GM23338 (cell line): ENCODE data around the gene PUM1. TPM values are rescaled to one million over a fixed set of nuclear protein-coding genes. Genes with fewer than 3 reads are reported as not detected.

ENCODE experiments used
- ATAC-seq: fragments of 200-7000 bp; cut with Tn5 transposase; 3 replicates; pipeline ENCODE4 v1.9.1; 2020
- DNase-seq: peaks from one replicate; pipeline ENCODE4 v3.0.0-alpha.2; 2015; ENCODE audit warnings: low spot score
- H2AFZ ChIP-seq: fragments of 200-600 bp; sonication (generic); 2 replicates; pipeline ENCODE4 v1.8.0; 2016; ENCODE audit warnings: antibody characterized with exemption, mild to moderate bottlenecking, moderate library complexity
- H3F3A ChIP-seq: fragments of 200-600 bp; sonication (generic); replicated peaks from 2 replicates; pipeline ENCODE4 v1.8.0; 2017; ENCODE audit warnings: antibody characterized with exemption, mixed run types, low read depth
- H3K27ac ChIP-seq: fragments of 200-600 bp; sonication (generic); 2 replicates; pipeline ENCODE4 v1.6.1; 2016; ENCODE audit warnings: low read depth
- H3K27me3 ChIP-seq: fragments of 200-600 bp; sonication (generic); 2 replicates; pipeline ENCODE4 v1.8.0; 2016; ENCODE audit warnings: mild to moderate bottlenecking, mixed run types, moderate library complexity; ENCODE audit not compliant: insufficient read depth
- H3K36me3 ChIP-seq: fragments of 200-600 bp; sonication (generic); 2 replicates; pipeline ENCODE4 v1.8.0; 2016; ENCODE audit warnings: mild to moderate bottlenecking; ENCODE audit not compliant: insufficient read depth
- H3K4me1 ChIP-seq: fragments of 200-600 bp; sonication (generic); 2 replicates; pipeline ENCODE4 v1.8.0; 2016; ENCODE audit warnings: mild to moderate bottlenecking, moderate library complexity; ENCODE audit not compliant: insufficient read depth
- H3K4me2 ChIP-seq: fragments of 200-600 bp; sonication (generic); 2 replicates; pipeline ENCODE4 v1.7.1; 2017; ENCODE audit warnings: mixed run types
- H3K4me3 ChIP-seq: fragments of 200-600 bp; sonication (generic); 2 replicates; pipeline ENCODE4 v1.6.1; 2016; ENCODE audit warnings: mixed run types
- H3K79me2 ChIP-seq: fragments of 200-600 bp; sonication (generic); replicated peaks from 2 replicates; pipeline ENCODE4 v1.8.0; 2017; ENCODE audit warnings: mild to moderate bottlenecking; ENCODE audit not compliant: insufficient read depth
- H3K9me2 ChIP-seq: fragments of 200-600 bp; sonication (generic); 2 replicates; pipeline ENCODE4 v1.8.0; 2017; ENCODE audit not compliant: insufficient read depth
- H4K20me1 ChIP-seq: fragments of 200-600 bp; sonication (generic); replicated peaks from 2 replicates; pipeline ENCODE4 v1.8.0; 2017; ENCODE audit warnings: mild to moderate bottlenecking; ENCODE audit not compliant: insufficient read depth
- H3K27ac Mint-ChIP-seq: 2 replicates; pipeline ENCODE4 v1.8.0; 2020; ENCODE audit warnings: inconsistent platforms, mild to moderate bottlenecking, moderate library complexity, mixed read lengths
- H3K27me3 Mint-ChIP-seq: 3 replicates; pipeline ENCODE4 v1.8.0; 2022; ENCODE audit warnings: low read depth, mild to moderate bottlenecking, moderate library complexity, mixed read lengths, inconsistent platforms; ENCODE audit not compliant: insufficient read depth, poor library complexity
- H3K36me3 Mint-ChIP-seq: 3 replicates; pipeline ENCODE4 v1.8.0; 2021; ENCODE audit warnings: low read depth, mild to moderate bottlenecking, inconsistent platforms, moderate library complexity, mixed read lengths
- H3K4me1 Mint-ChIP-seq: 3 replicates; pipeline ENCODE4 v1.8.0; 2020; ENCODE audit warnings: mild to moderate bottlenecking, inconsistent platforms, mixed read lengths
- H3K4me3 Mint-ChIP-seq: 3 replicates; pipeline ENCODE4 v1.8.0; 2021; ENCODE audit warnings: moderate library complexity, mild to moderate bottlenecking, inconsistent platforms, mixed read lengths
- H3K9me3 Mint-ChIP-seq: 3 replicates; pipeline ENCODE4 v1.8.0; 2020; ENCODE audit warnings: moderate library complexity, mild to moderate bottlenecking, inconsistent platforms, mixed read lengths
- EZH2phosphoT487 ChIP-seq: fragments of 200-600 bp; sonication (generic); IDR thresholded peaks from one replicate; pipeline ENCODE4 v1.8.1; 2018; ENCODE audit warnings: antibody characterized with exemption; ENCODE audit not compliant: unreplicated experiment
- JUNB ChIP-seq: IDR thresholded peaks from one replicate; pipeline ENCODE4 v1.6.1; 2016; ENCODE audit warnings: antibody characterized with exemption; ENCODE audit not compliant: unreplicated experiment
- NANOG ChIP-seq: IDR thresholded peaks from 2 replicates; pipeline ENCODE4 v1.6.1; 2016; ENCODE audit warnings: antibody characterized with exemption, borderline replicate concordance
- POLR2AphosphoS5 ChIP-seq: IDR thresholded peaks from 2 replicates; pipeline ENCODE4 v1.6.1; 2016; ENCODE audit warnings: antibody characterized with exemption, low read depth
- REST ChIP-seq: IDR thresholded peaks from one replicate; pipeline ENCODE4 v1.6.1; 2018; ENCODE audit warnings: antibody characterized with exemption; ENCODE audit not compliant: unreplicated experiment
- polyA plus RNA-seq: library from polyadenylated mRNA; unstranded; fragments of >200 nt; fragmentation: Nextera tagmentation; extraction: Ambion mirVana; gene quantifications from 2 replicates; pipeline ENCODE4 v1.2.1, GENCODE V29; 2016
- total RNA-seq: library from RNA; depleted of rRNA; stranded (reverse); fragments of >200 nt; shearing (Covaris generic); gene quantifications from 2 replicates; pipeline ENCODE4 v1.2.3, GENCODE V29; 2014
- TF ChIP-seq, protein P1 (sequence below): IDR thresholded peaks from 2 replicates; pipeline ENCODE4 v1.6.1; 2016; ENCODE audit warnings: antibody characterized with exemption
- TF ChIP-seq, protein P2 (sequence below): fragments of 250-450 bp; sonication (Bioruptor Pico); IDR thresholded peaks from 2 replicates; pipeline ENCODE4 v1.5.0; 2020; ENCODE audit warnings: mild to moderate bottlenecking, moderate library complexity

The PUM1 gene
- total and polyA plus RNA-seq, 2 experiments from 2014 or later = 44.4 to 117 TPM

- DNase-seq (no peak), ATAC-seq (no peak)
- Histone ChIP-seq H3K4me3 (no peak overlapping the region), H3F3A (0 out of 2 replicates have a peak, but pooled peaks cover 12% of the 10 kb centered on the region), H3K27me3 (no peaks in the 10 kb centered on the region), H3K36me3 (peaks cover 33% of the 10 kb centered on the region), H3K9me2 (no peaks in the 10 kb centered on the region), H3K27ac (peak overlapping the region; percentile 55; the same call in 1 of the 2 replicates), H3K4me2 (0 out of 2 replicates have a peak overlapping the region, but pooled peaks have one; percentile 22), H3K4me1 (peaks cover 13% of the 10 kb centered on the region), H3K79me2 (peaks cover 100% of the 10 kb centered on the region), H2AFZ (no peak overlapping the region), H4K20me1 (peaks cover 95% of the 10 kb centered on the region)
- H3K27me3 Mint-ChIP-seq = peaks cover 6% of the 10 kb centered on the region
- H3K4me1 Mint-ChIP-seq = peaks cover 17% of the 10 kb centered on the region; the same call in 2 of the 3 replicates
- TF ChIP-seq NANOG (no peak), POLR2AphosphoS5 (no peak), JUNB (no peak), REST (no peak), EZH2phosphoT487 (no peak)
- TF ChIP-seq, protein P1, sequence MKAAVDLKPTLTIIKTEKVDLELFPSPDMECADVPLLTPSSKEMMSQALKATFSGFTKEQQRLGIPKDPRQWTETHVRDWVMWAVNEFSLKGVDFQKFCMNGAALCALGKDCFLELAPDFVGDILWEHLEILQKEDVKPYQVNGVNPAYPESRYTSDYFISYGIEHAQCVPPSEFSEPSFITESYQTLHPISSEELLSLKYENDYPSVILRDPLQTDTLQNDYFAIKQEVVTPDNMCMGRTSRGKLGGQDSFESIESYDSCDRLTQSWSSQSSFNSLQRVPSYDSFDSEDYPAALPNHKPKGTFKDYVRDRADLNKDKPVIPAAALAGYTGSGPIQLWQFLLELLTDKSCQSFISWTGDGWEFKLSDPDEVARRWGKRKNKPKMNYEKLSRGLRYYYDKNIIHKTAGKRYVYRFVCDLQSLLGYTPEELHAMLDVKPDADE = no peak
- TF ChIP-seq, protein P2, sequence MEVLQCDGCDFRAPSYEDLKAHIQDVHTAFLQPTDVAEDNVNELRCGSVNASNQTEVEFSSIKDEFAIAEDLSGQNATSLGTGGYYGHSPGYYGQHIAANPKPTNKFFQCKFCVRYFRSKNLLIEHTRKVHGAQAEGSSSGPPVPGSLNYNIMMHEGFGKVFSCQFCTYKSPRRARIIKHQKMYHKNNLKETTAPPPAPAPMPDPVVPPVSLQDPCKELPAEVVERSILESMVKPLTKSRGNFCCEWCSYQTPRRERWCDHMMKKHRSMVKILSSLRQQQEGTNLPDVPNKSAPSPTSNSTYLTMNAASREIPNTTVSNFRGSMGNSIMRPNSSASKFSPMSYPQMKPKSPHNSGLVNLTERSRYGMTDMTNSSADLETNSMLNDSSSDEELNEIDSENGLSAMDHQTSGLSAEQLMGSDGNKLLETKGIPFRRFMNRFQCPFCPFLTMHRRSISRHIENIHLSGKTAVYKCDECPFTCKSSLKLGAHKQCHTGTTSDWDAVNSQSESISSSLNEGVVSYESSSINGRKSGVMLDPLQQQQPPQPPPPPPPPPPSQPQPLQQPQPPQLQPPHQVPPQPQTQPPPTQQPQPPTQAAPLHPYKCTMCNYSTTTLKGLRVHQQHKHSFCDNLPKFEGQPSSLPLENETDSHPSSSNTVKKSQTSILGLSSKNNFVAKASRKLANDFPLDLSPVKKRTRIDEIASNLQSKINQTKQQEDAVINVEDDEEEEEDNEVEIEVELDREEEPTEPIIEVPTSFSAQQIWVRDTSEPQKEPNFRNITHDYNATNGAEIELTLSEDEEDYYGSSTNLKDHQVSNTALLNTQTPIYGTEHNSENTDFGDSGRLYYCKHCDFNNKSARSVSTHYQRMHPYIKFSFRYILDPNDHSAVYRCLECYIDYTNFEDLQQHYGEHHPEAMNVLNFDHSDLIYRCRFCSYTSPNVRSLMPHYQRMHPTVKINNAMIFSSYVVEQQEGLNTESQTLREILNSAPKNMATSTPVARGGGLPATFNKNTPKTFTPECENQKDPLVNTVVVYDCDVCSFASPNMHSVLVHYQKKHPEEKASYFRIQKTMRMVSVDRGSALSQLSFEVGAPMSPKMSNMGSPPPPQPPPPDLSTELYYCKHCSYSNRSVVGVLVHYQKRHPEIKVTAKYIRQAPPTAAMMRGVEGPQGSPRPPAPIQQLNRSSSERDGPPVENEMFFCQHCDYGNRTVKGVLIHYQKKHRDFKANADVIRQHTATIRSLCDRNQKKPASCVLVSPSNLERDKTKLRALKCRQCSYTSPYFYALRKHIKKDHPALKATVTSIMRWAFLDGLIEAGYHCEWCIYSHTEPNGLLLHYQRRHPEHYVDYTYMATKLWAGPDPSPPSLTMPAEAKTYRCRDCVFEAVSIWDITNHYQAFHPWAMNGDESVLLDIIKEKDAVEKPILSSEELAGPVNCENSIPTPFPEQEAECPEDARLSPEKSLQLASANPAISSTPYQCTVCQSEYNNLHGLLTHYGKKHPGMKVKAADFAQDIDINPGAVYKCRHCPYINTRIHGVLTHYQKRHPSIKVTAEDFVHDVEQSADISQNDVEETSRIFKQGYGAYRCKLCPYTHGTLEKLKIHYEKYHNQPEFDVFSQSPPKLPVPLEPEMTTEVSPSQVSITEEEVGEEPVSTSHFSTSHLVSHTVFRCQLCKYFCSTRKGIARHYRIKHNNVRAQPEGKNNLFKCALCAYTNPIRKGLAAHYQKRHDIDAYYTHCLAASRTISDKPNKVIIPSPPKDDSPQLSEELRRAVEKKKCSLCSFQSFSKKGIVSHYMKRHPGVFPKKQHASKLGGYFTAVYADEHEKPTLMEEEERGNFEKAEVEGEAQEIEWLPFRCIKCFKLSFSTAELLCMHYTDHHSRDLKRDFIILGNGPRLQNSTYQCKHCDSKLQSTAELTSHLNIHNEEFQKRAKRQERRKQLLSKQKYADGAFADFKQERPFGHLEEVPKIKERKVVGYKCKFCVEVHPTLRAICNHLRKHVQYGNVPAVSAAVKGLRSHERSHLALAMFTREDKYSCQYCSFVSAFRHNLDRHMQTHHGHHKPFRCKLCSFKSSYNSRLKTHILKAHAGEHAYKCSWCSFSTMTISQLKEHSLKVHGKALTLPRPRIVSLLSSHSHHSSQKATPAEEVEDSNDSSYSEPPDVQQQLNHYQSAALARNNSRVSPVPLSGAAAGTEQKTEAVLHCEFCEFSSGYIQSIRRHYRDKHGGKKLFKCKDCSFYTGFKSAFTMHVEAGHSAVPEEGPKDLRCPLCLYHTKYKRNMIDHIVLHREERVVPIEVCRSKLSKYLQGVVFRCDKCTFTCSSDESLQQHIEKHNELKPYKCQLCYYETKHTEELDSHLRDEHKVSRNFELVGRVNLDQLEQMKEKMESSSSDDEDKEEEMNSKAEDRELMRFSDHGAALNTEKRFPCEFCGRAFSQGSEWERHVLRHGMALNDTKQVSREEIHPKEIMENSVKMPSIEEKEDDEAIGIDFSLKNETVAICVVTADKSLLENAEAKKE (CRISPR knock-in tag) = no peak
- no peak overlapping the region for H3K27ac Mint-ChIP-seq
- no peak overlapping the region for H3K4me3 Mint-ChIP-seq
- H3K36me3 Mint-ChIP-seq = peaks cover 80% of the 10 kb centered on the region
- H3K9me3 Mint-ChIP-seq = no peaks in the 10 kb centered on the region
Observed at GRCh38 chr1:31054958-31055481, 10.5 kb downstream of the PUM1 start.
